Kidney epithelial cell (primary cell): Measurements from ENCODE around the gene MACC1. TPM values are rescaled to one million over a fixed set of nuclear protein-coding genes. Genes with fewer than 3 reads are reported as not detected.
"Not testable (repeated sequence)": the region's sequence is repeated elsewhere in the genome, so short reads cannot be mapped to it uniquely, and the experiment has no call there.

ENCODE experiments used
- DNase-seq: peaks from one replicate; pipeline ENCODE4 v3.0.0-alpha.2; 2010; ENCODE audit warnings: low read depth
- H3K27me3 ChIP-seq: 2 replicates; pipeline ENCODE4 v1.6.0; 2011; ENCODE audit warnings: low read length; ENCODE audit not compliant: control insufficient read depth, insufficient read depth
- H3K36me3 ChIP-seq: 2 replicates; pipeline ENCODE4 v1.5.1; 2011; ENCODE audit warnings: low read length; ENCODE audit not compliant: control insufficient read depth, insufficient read depth
- H3K4me3 ChIP-seq: 2 replicates; pipeline ENCODE4 v1.5.1; 2011; ENCODE audit warnings: low read depth, mild to moderate bottlenecking, control low read depth, low read length
- CTCF ChIP-seq: IDR thresholded peaks from 2 replicates; pipeline ENCODE4 v1.5.1; 2011; ENCODE audit warnings: mild to moderate bottlenecking, moderate library complexity, low read length, control low read depth, inconsistent platforms; ENCODE audit not compliant: insufficient read depth, poor library complexity, severe bottlenecking
- total RNA-seq: library from RNA; depleted of rRNA; stranded (reverse); fragments of >200 nt; gene quantifications from 2 replicates; pipeline ENCODE4 v1.2.3, GENCODE V29; 2015

MACC1 gene
- total RNA-seq, 1 donor from 2014 or later = 57.5 TPM

GRCh38 chr7:20128001-20128400, 89.2 kb downstream of the MACC1 start:
- no peaks in the 10 kb centered on the region for H3K36me3 ChIP-seq
- H3K27me3 ChIP-seq = no peaks in the 10 kb centered on the region
- DNase-seq = no peak
- no peak overlapping the region for H3K4me3 ChIP-seq
- no peak for TF ChIP-seq CTCF

GRCh38 chr7:20126060-20126459, 91.1 kb downstream of the MACC1 start:
- DNase-seq, H3K27me3 ChIP-seq, H3K4me3 ChIP-seq, H3K36me3 ChIP-seq: not testable (repeated sequence)

- not testable (repeated sequence) for DNase-seq, H3K4me3 ChIP-seq, H3K27me3 ChIP-seq, H3K36me3 ChIP-seq
Observed at GRCh38 chr7:20124087-20124486, 93.1 kb downstream of the MACC1 start.

- not testable (repeated sequence) for DNase-seq, H3K4me3 ChIP-seq, H3K27me3 ChIP-seq, H3K36me3 ChIP-seq
Observed at GRCh38 chr7:20122653-20123316, 94.4 kb downstream of the MACC1 start.

- no peak for TF ChIP-seq CTCF
- H3K4me3 ChIP-seq = no peak overlapping the region
- H3K27me3 ChIP-seq = no peaks in the 10 kb centered on the region
- DNase-seq = no peak
- H3K36me3 ChIP-seq = no peaks in the 10 kb centered on the region
Observed at GRCh38 chr7:20122073-20122472, 95.1 kb downstream of the MACC1 start.

GRCh38 chr7:20121404-20121803, 95.8 kb downstream of the MACC1 start:
- Histone ChIP-seq H3K4me3 (no peak overlapping the region), H3K36me3 (no peaks in the 10 kb centered on the region), H3K27me3 (no peaks in the 10 kb centered on the region)
- DNase-seq = no peak
- TF ChIP-seq CTCF = no peak

- DNase-seq, H3K27me3 ChIP-seq, H3K4me3 ChIP-seq, H3K36me3 ChIP-seq: not testable (repeated sequence)
Observed at GRCh38 chr7:20120611-20121168, 96.5 kb downstream of the MACC1 start.

GRCh38 chr7:20116869-20117268, 100.3 kb downstream of the MACC1 start:
- Histone ChIP-seq H3K27me3 (no peaks in the 10 kb centered on the region), H3K36me3 (no peaks in the 10 kb centered on the region), H3K4me3 (no peak overlapping the region)
- no peak for DNase-seq
- TF ChIP-seq CTCF = no peak
